Right lung (tissue), 5 donors: ENCODE measurements around the gene SLC12A4. TPM values are rescaled to one million over a fixed set of nuclear protein-coding genes. Genes with fewer than 3 reads are reported as not detected.

Source experiments
- DNase-seq, 2 donors: peaks; one replicate each; pipeline ENCODE4 v3.0.0-alpha.2; 2013
- polyA plus RNA-seq, 5 donors: library from polyadenylated mRNA; unstranded; fragments of 120-200 nt; gene quantifications; one replicate each; pipeline versions ENCODE4 v1.2.1 to v1.2.3, GENCODE V29; 2013; ENCODE audit warnings: inconsistent platforms in 1 of 5, low replicate concordance in 1 of 5; ENCODE audit not compliant: insufficient read length in 5 of 5, insufficient read depth in 1 of 5

Gene SLC12A4
- polyA plus RNA-seq, 5 donors = 36.1 to 53.9 (median 47.5) TPM

DNA sequence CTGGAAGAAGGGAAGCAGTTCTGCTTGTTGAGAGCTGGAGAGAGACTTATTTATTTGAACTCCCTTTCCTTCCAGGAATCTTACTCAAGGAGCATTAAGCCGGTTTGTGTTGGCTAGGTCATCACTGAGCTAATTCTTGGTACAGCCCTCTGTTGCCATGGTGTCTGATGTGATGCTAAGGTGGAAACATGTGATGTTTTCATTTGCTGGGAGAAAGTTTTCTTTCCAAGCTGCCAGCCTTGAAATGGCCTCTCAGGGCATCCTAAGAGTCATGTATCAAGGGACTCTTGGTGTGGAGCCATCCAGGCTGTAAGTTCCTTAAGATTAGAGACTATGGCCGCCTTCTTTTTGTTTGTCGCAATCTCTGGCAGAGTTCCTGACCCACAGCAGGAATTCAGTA, 71.2 kb downstream of the SLC12A4 start:
- DNase-seq = no peak

DNA sequence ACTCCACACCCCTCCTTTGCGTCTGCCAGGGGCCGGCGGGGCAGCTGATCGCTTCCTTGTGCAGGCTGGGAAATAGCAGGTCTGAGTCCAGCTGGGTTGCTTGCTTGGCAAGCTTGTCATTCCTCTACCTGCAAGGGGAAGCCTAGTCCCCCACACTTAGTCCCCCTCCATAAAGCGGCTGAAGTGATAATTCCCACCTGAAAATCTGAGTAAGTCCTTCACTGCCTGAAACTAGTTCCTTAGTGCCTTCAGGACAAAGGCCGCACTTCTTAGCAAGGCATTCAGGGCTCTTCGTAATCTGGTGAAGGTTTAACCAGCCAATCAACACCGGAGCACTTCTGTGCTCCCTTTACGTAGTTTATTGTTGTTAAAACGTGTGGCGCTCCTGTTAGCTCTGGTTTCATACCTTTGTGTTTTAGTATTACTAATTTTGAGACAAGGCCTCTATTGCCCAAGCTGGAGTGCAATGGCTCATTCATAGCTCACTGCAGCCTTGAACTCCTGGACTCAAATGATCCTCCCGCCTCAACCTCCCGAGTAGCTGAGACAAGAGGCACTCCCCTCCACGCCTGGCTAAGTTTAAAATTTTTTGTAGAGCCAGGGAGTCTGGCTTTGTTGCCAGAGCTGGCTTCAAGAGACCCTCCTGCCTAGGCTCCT, 74.6 kb downstream of the SLC12A4 start:
- DNase-seq = no peak

Other genes starting within 250 kb of the SLC12A4 start
- 10 to 100 TPM; 28.1 to 40.8 (median 36.1) TPM for gene GFOD2, start 249.3 kb downstream of the SLC12A4 start, polyA plus RNA-seq
- gene RANBP10, start 162.1 kb downstream of the SLC12A4 start, polyA plus RNA-seq = 10 to 100 TPM; 27.8 to 48.2 (median 36.8) TPM
- gene TSNAXIP1, start 161.7 kb downstream of the SLC12A4 start, polyA plus RNA-seq = 1 to 10 TPM; 4.8 to 7.4 (median 6.6) TPM
- gene THAP11, start 126.3 kb downstream of the SLC12A4 start, polyA plus RNA-seq = 10 to 100 TPM; 23.9 to 34.0 (median 28.5) TPM
- 100 to 1,000 TPM; 106 to 132 (median 111) TPM for gene NUTF2, start 121.7 kb downstream of the SLC12A4 start, polyA plus RNA-seq
- 10 to 100 TPM; 46.6 to 63.5 (median 55.7) TPM for gene CENPT, start 120.9 kb downstream of the SLC12A4 start, polyA plus RNA-seq
- 10 to 100 TPM; 57.8 to 86.4 (median 78.3) TPM for gene EDC4, start 95.6 kb downstream of the SLC12A4 start, polyA plus RNA-seq
- 1 to 10 TPM in 4 of 5 donors, under 1 TPM in 1; 0.60 to 3.5 (median 2.2) TPM for gene NRN1L, start 83.8 kb downstream of the SLC12A4 start, polyA plus RNA-seq
- gene PSKH1, start 75.4 kb downstream of the SLC12A4 start, polyA plus RNA-seq = 10 to 100 TPM; 21.5 to 33.5 (median 25.7) TPM
- 1 to 10 TPM; 2.9 to 7.5 (median 3.8) TPM for gene CTRL, start 36.8 kb downstream of the SLC12A4 start, polyA plus RNA-seq
- 10 to 100 TPM; 20.6 to 39.0 (median 27.0) TPM for gene PSMB10, start 31.8 kb downstream of the SLC12A4 start, polyA plus RNA-seq
- 10 to 100 TPM; 19.7 to 31.4 (median 27.9) TPM for gene LCAT, start 24.5 kb downstream of the SLC12A4 start, polyA plus RNA-seq
- gene DPEP3, start 11.9 kb upstream of the SLC12A4 start, polyA plus RNA-seq = under 1 TPM in 1 of 5 donors, not detected in 4; 0.05 TPM
- 1 to 10 TPM; 1.9 to 3.0 (median 2.3) TPM for gene DPEP2, start 30.8 kb upstream of the SLC12A4 start, polyA plus RNA-seq
- gene DPEP2NB, start 47.3 kb upstream of the SLC12A4 start, polyA plus RNA-seq = not detected
- 1 to 10 TPM; 5.1 to 7.6 (median 6.8) TPM for gene DDX28, start 54.6 kb upstream of the SLC12A4 start, polyA plus RNA-seq
- gene DUS2, start 54.6 kb upstream of the SLC12A4 start, polyA plus RNA-seq = 10 to 100 TPM; 13.8 to 17.9 (median 14.4) TPM
- gene NFATC3, start 116.7 kb upstream of the SLC12A4 start, polyA plus RNA-seq = 10 to 100 TPM; 29.8 to 42.9 (median 40.5) TPM